ENCODE measurements around the gene MAPK4. TPM values are rescaled to one million over a fixed set of nuclear protein-coding genes. Genes with fewer than 3 reads are reported as not detected.

MAPK4 gene
- total RNA-seq, 3 donors from 2014 or later: 0.41 to 9.9 (median 0.43) TPM

GRCh38 chr18:50695431-50696176 lies 135.7 kb downstream of the MAPK4 start:
- intact Hi-C loops (cut with DNase I, micrococcal nuclease): no loop called here
- no peaks in the 10 kb centered on the region for H3K36me3 ChIP-seq (ENCODE audit: low read depth)
- H3K4me3 ChIP-seq: no peak overlapping the region
- no peak for ATAC-seq
- H3K4me1 ChIP-seq (ENCODE audit: low read depth): no peaks in the 10 kb centered on the region
- TF ChIP-seq CTCF (IDR thresholded peaks at IDR 0.05): no peak
- no peak for DNase-seq
- no peaks in the 10 kb centered on the region for H3K9me3 ChIP-seq

- Histone ChIP-seq H3K4me3 (no peak overlapping the region), H3K9me3 (no peaks in the 10 kb centered on the region), H3K4me1 (ENCODE audit: low read depth) (no peaks in the 10 kb centered on the region), H3K36me3 (ENCODE audit: low read depth) (no peaks in the 10 kb centered on the region)
- no peak for DNase-seq
- intact Hi-C loops (cut with DNase I, micrococcal nuclease): no loop called here
- no peak for TF ChIP-seq CTCF (IDR thresholded peaks at IDR 0.05)
- no peak for ATAC-seq
These were observed 136.5 kb downstream of the MAPK4 start for GRCh38 chr18:50696436-50696835.

GRCh38 chr18:50696929-50697328 lies 137.0 kb downstream of the MAPK4 start:
- no peak for TF ChIP-seq CTCF (IDR thresholded peaks at IDR 0.05)
- intact Hi-C loops (cut with DNase I, micrococcal nuclease): no loop called here
- no peak for DNase-seq
- H3K36me3 ChIP-seq (ENCODE audit: low read depth): no peaks in the 10 kb centered on the region
- no peaks in the 10 kb centered on the region for H3K4me1 ChIP-seq (ENCODE audit: low read depth)
- no peak for ATAC-seq
- no peaks in the 10 kb centered on the region for H3K9me3 ChIP-seq
- H3K4me3 ChIP-seq: no peak overlapping the region

- no peak for DNase-seq
- Histone ChIP-seq H3K4me1 (ENCODE audit: low read depth) (no peaks in the 10 kb centered on the region), H3K9me3 (no peaks in the 10 kb centered on the region), H3K36me3 (ENCODE audit: low read depth) (no peaks in the 10 kb centered on the region), H3K4me3 (no peak overlapping the region)
- intact Hi-C loops (cut with DNase I, micrococcal nuclease): no loop called here
- no peak for TF ChIP-seq CTCF (IDR thresholded peaks at IDR 0.05)
- no peak for ATAC-seq
These were observed 137.6 kb downstream of the MAPK4 start for GRCh38 chr18:50697509-50697908.

GRCh38 chr18:50700245-50701165 lies 140.6 kb downstream of the MAPK4 start:
- Histone ChIP-seq H3K4me1 (ENCODE audit: low read depth) (no peaks in the 10 kb centered on the region), H3K9me3 (no peaks in the 10 kb centered on the region), H3K4me3 (no peak overlapping the region), H3K36me3 (ENCODE audit: low read depth) (no peaks in the 10 kb centered on the region)
- ATAC-seq (no peak), DNase-seq (no peak)
- intact Hi-C loops (cut with DNase I, micrococcal nuclease): no loop called here
- TF ChIP-seq CTCF (IDR thresholded peaks at IDR 0.05): no peak

All from mucosa of descending colon (tissue), 3 donors.